Liver (tissue), 9 donors: Measurements from ENCODE around the gene PLAC9. TPM values are rescaled to one million over a fixed set of nuclear protein-coding genes. Genes with fewer than 3 reads are reported as not detected.

Source experiments
- DNase-seq: peaks from one replicate; pipeline ENCODE4 v3.0.0-alpha.2; 2017; ENCODE audit warnings: low spot score
- H3K27ac ChIP-seq, 2 donors: one replicate each; pipeline ENCODE4 v1.7.0; 2013; ENCODE audit warnings: inconsistent platforms in 2 of 2, low read length in 2 of 2, control low read depth in 1 of 2, low read depth in 1 of 2, mild to moderate bottlenecking in 1 of 2
- H3K27me3 ChIP-seq, 4 donors: one replicate each; pipeline versions ENCODE4 v1.6.1 to v1.7.0; 2013; ENCODE audit warnings: low read length in 3 of 4, inconsistent platforms in 1 of 4, mild to moderate bottlenecking in 1 of 4, moderate library complexity in 1 of 4; ENCODE audit not compliant: control insufficient read depth in 4 of 4, insufficient read depth in 4 of 4
- H3K36me3 ChIP-seq, 4 donors: one replicate each; pipeline versions ENCODE4 v1.6.1 to v1.7.0; 2013; ENCODE audit warnings: low read length in 3 of 4, mild to moderate bottlenecking in 3 of 4, low read depth in 1 of 4, moderate library complexity in 1 of 4; ENCODE audit not compliant: control insufficient read depth in 4 of 4, insufficient read depth in 3 of 4
- H3K4me1 ChIP-seq, 4 donors: one replicate each; pipeline versions ENCODE4 v1.6.1 to v1.7.0; 2013; ENCODE audit warnings: low read length in 3 of 4, mild to moderate bottlenecking in 3 of 4, moderate library complexity in 1 of 4; ENCODE audit not compliant: control insufficient read depth in 4 of 4, insufficient read depth in 4 of 4
- H3K4me3 ChIP-seq, 3 donors: one replicate each; pipeline versions ENCODE4 v1.6.1 to v1.7.0; 2013; ENCODE audit warnings: low read length in 3 of 3, control low read depth in 1 of 3, low read depth in 1 of 3, mild to moderate bottlenecking in 1 of 3
- H3K9ac ChIP-seq, 2 donors: one replicate each; pipeline ENCODE4 v1.7.0; 2013; ENCODE audit warnings: low read length in 2 of 2, mild to moderate bottlenecking in 2 of 2, moderate library complexity in 2 of 2, control low read depth in 1 of 2, low read depth in 1 of 2
- H3K9me3 ChIP-seq, 4 donors: one replicate each; pipeline versions ENCODE4 v1.6.1 to v1.7.0; 2013; ENCODE audit warnings: low read length in 3 of 4; ENCODE audit not compliant: control insufficient read depth in 4 of 4
- EGR1 ChIP-seq, 2 donors: IDR thresholded peaks; 2 replicates each; pipeline ENCODE4 v1.6.1; 2016 to 2018; ENCODE audit warnings: antibody characterized with exemption in 2 of 2, low read depth in 2 of 2
- GABPA ChIP-seq, 2 donors: IDR thresholded peaks in 1 of 2; conservative IDR thresholded peaks in 1 of 2; 2 replicates each; pipeline ENCODE4 v1.6.1; 2016; ENCODE audit warnings: antibody characterized with exemption in 2 of 2, mild to moderate bottlenecking in 1 of 2, moderate library complexity in 1 of 2
- HNF4A ChIP-seq, 2 donors: conservative IDR thresholded peaks; 2 replicates each; pipeline ENCODE4 v1.6.1; 2016; ENCODE audit warnings: antibody characterized with exemption in 2 of 2, mild to moderate bottlenecking in 2 of 2
- HNF4G ChIP-seq: IDR thresholded peaks from 2 replicates; pipeline ENCODE4 v1.6.1; 2016; ENCODE audit warnings: antibody characterized with exemption
- JUND ChIP-seq, 2 donors: IDR thresholded peaks; 2 replicates each; pipeline ENCODE4 v1.6.1; 2016; ENCODE audit warnings: antibody characterized with exemption in 2 of 2
- NR2F2 ChIP-seq: IDR thresholded peaks from 2 replicates; pipeline ENCODE4 v1.6.1; 2016; ENCODE audit warnings: antibody characterized with exemption
- RAD21 ChIP-seq, 2 donors: IDR thresholded peaks; 2 replicates each; pipeline ENCODE4 v1.6.1; 2016; ENCODE audit warnings: antibody characterized with exemption in 2 of 2, mild to moderate bottlenecking in 2 of 2
- RXRA ChIP-seq, 2 donors: IDR thresholded peaks; 2 replicates each; pipeline ENCODE4 v1.6.1; 2017 to 2018; ENCODE audit warnings: antibody characterized with exemption in 2 of 2, mild to moderate bottlenecking in 1 of 2
- TAF1 ChIP-seq: conservative IDR thresholded peaks from 2 replicates; pipeline ENCODE4 v1.6.1; 2016; ENCODE audit warnings: antibody characterized with exemption, mild to moderate bottlenecking
- YY1 ChIP-seq: IDR thresholded peaks from 2 replicates; pipeline ENCODE4 v1.6.1; 2016; ENCODE audit warnings: antibody characterized with exemption, mild to moderate bottlenecking
- WGBS: extraction: QIAGEN DNeasy Blood & Tissue Kit; methylation state at CpG from one replicate; pipeline ENCODE4 v1.1.7; 2013; 5-methylcytosine and 5-hydroxymethylcytosine counted together
- polyA plus RNA-seq, 2 donors: library from polyadenylated mRNA; stranded (reverse) in 1 of 2; unstranded in 1 of 2; fragments of 200-250 nt in 1 of 2; fragments of >200 nt in 1 of 2; fragmentation: Nextera tagmentation in 1 of 2; extraction: Ambion mirVana in 1 of 2; gene quantifications; one replicate each; pipeline versions ENCODE4 v1.2.1 to v1.2.3, GENCODE V29; 2013 to 2015
- total RNA-seq, 2 donors: library from RNA; depleted of rRNA; stranded (reverse); fragments of >200 nt; gene quantifications; one replicate each; pipeline ENCODE4 v1.2.3, GENCODE V29; 2014
- TF ChIP-seq, protein P1 (sequence below): fragments of 150-350 bp; IDR thresholded peaks from 2 replicates; pipeline ENCODE4 v1.5.1; 2017; ENCODE audit warnings: improper control_type of control experiment, low read depth, low read length; ENCODE audit not compliant: missing input control
- TF ChIP-seq, protein P2 (sequence below): IDR thresholded peaks from 2 replicates; pipeline ENCODE4 v1.6.1; 2016; ENCODE audit warnings: antibody characterized with exemption
- TF ChIP-seq, protein P3 (sequence below): IDR thresholded peaks from 2 replicates; pipeline ENCODE4 v1.6.1; 2016; ENCODE audit warnings: antibody characterized with exemption
- TF ChIP-seq, protein P4 (sequence below): IDR thresholded peaks from 2 replicates; pipeline ENCODE4 v1.6.1; 2016; ENCODE audit warnings: antibody characterized with exemption
- TF ChIP-seq, protein P5 (sequence below): IDR thresholded peaks from 2 replicates; pipeline ENCODE4 v1.6.1; 2016; ENCODE audit warnings: antibody characterized with exemption, mild to moderate bottlenecking
- donor health status: healthy.
- donor health status: healthy.
- donor health status: healthy.
- donor health status: healthy.
- donor health status: healthy.

PLAC9 gene
- total and polyA plus RNA-seq, 4 donors, result 0.67 to 5.6 (median 2.1) TPM

DNA sequence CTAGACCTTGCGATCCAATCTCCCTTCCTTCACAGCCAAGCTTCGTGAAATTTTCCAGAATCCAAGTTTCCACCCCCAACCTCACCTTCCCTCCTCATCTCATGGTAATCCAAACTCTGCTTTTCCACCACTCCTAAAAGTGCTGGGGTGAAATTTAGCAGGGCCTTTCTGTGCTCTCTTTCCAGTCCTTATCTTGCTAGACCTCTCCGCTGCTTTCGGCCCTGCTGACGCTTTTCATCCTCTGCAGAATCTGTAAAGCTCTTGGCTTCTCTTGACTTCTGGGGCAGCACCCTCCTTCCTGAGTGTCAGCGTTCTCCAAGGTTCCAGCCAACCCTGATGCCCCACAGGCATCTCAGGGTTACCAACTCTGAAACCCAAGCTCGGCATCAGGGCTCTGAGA is 7.7 kb downstream of the PLAC9 start:
- no peaks in the 10 kb centered on the region for H3K36me3 ChIP-seq
- no peaks in the 10 kb centered on the region for H3K27me3 ChIP-seq
- no peak for DNase-seq
- H3K9ac ChIP-seq, result no peak overlapping the region
- H3K27ac ChIP-seq, result no peak overlapping the region
- no peaks in the 10 kb centered on the region for H3K9me3 ChIP-seq
- TF ChIP-seq, protein P1, sequence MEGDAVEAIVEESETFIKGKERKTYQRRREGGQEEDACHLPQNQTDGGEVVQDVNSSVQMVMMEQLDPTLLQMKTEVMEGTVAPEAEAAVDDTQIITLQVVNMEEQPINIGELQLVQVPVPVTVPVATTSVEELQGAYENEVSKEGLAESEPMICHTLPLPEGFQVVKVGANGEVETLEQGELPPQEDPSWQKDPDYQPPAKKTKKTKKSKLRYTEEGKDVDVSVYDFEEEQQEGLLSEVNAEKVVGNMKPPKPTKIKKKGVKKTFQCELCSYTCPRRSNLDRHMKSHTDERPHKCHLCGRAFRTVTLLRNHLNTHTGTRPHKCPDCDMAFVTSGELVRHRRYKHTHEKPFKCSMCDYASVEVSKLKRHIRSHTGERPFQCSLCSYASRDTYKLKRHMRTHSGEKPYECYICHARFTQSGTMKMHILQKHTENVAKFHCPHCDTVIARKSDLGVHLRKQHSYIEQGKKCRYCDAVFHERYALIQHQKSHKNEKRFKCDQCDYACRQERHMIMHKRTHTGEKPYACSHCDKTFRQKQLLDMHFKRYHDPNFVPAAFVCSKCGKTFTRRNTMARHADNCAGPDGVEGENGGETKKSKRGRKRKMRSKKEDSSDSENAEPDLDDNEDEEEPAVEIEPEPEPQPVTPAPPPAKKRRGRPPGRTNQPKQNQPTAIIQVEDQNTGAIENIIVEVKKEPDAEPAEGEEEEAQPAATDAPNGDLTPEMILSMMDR, result no peak
- TF ChIP-seq, protein P2, sequence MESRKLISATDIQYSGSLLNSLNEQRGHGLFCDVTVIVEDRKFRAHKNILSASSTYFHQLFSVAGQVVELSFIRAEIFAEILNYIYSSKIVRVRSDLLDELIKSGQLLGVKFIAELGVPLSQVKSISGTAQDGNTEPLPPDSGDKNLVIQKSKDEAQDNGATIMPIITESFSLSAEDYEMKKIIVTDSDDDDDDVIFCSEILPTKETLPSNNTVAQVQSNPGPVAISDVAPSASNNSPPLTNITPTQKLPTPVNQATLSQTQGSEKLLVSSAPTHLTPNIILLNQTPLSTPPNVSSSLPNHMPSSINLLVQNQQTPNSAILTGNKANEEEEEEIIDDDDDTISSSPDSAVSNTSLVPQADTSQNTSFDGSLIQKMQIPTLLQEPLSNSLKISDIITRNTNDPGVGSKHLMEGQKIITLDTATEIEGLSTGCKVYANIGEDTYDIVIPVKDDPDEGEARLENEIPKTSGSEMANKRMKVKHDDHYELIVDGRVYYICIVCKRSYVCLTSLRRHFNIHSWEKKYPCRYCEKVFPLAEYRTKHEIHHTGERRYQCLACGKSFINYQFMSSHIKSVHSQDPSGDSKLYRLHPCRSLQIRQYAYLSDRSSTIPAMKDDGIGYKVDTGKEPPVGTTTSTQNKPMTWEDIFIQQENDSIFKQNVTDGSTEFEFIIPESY, result no peak
- TF ChIP-seq RXRA (IDR thresholded peaks at IDR 0.05), result no peak
- no peak for TF ChIP-seq EGR1 (IDR thresholded peaks at IDR 0.05; ENCODE audit: low read depth in 2 of 2)
- TF ChIP-seq, protein P3, sequence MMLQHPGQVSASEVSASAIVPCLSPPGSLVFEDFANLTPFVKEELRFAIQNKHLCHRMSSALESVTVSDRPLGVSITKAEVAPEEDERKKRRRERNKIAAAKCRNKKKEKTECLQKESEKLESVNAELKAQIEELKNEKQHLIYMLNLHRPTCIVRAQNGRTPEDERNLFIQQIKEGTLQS, result no peak
- no peak for TF ChIP-seq YY1
- TF ChIP-seq HNF4A (conservative IDR thresholded peaks at IDR 0.05), result no peak
- TF ChIP-seq NR2F2, result no peak
- TF ChIP-seq, protein P4, sequence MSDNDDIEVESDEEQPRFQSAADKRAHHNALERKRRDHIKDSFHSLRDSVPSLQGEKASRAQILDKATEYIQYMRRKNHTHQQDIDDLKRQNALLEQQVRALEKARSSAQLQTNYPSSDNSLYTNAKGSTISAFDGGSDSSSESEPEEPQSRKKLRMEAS, result no peak
- TF ChIP-seq, protein P5, sequence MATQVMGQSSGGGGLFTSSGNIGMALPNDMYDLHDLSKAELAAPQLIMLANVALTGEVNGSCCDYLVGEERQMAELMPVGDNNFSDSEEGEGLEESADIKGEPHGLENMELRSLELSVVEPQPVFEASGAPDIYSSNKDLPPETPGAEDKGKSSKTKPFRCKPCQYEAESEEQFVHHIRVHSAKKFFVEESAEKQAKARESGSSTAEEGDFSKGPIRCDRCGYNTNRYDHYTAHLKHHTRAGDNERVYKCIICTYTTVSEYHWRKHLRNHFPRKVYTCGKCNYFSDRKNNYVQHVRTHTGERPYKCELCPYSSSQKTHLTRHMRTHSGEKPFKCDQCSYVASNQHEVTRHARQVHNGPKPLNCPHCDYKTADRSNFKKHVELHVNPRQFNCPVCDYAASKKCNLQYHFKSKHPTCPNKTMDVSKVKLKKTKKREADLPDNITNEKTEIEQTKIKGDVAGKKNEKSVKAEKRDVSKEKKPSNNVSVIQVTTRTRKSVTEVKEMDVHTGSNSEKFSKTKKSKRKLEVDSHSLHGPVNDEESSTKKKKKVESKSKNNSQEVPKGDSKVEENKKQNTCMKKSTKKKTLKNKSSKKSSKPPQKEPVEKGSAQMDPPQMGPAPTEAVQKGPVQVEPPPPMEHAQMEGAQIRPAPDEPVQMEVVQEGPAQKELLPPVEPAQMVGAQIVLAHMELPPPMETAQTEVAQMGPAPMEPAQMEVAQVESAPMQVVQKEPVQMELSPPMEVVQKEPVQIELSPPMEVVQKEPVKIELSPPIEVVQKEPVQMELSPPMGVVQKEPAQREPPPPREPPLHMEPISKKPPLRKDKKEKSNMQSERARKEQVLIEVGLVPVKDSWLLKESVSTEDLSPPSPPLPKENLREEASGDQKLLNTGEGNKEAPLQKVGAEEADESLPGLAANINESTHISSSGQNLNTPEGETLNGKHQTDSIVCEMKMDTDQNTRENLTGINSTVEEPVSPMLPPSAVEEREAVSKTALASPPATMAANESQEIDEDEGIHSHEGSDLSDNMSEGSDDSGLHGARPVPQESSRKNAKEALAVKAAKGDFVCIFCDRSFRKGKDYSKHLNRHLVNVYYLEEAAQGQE, result no peak
- TF ChIP-seq JUND (IDR thresholded peaks at IDR 0.05), result no peak
- no peak for TF ChIP-seq TAF1
- no peak for TF ChIP-seq GABPA (IDR thresholded peaks at IDR 0.05 in 1 of 2, conservative IDR thresholded peaks at IDR 0.05 in 1 of 2)
- TF ChIP-seq HNF4G, result no peak
- no peak for TF ChIP-seq RAD21 (IDR thresholded peaks at IDR 0.05)
- 86% methylated on average over 7 of the region's 7 CpGs for WGBS
- no peak overlapping the region for H3K4me3 ChIP-seq
- peaks cover 4 to 9% (median 5%) of the 10 kb centered on the region in 4 donors for H3K4me1 ChIP-seq
